Measurements from ENCODE around the gene DCAF17.
"Not testable (repeated sequence)": the region's sequence is repeated elsewhere in the genome, so short reads cannot be mapped to it uniquely, and the experiment has no call there.

The DCAF17 gene

DNA sequence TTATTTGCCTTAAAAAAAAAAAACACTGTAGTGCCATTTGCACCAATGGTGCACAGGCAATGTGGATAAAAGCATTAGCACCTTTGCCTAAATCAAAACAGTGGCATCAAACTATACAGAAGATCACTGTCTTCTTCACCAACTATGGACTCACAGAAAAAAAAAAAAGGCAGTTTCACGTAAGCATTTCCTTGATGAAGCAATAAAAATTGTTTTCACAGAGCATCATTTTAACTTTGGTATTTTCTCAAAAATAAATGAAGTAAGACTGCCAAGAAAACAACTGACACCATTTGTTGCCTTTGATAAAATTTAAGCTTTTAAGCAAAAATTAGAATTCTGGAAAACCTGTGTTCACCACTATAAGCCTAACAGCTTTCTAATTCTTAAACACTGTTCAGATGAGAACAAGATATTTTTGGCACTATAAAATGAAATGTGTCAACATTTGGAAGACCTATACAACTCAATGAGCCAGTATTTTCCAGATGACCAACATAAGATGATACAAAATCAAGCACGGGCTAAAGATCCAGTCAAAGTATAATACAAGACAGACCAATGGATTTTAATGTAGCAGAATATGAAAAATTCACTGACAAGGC, 21.4 kb upstream of the DCAF17 start:
- Histone ChIP-seq H3K36me3 (ENCODE audit: insufficient read depth, low read length) (no peaks in the 10 kb centered on the region), H3K9ac (ENCODE audit: low read depth, low read length) (no peak overlapping the region), H3K4me2 (ENCODE audit: insufficient read depth, low read length) (no peak overlapping the region), H3K4me1 (ENCODE audit: insufficient read depth, low read length) (0 out of 2 replicates have a peak, but pooled peaks cover 3% of the 10 kb centered on the region), H3K27ac (ENCODE audit: low read length) (no peak overlapping the region), H3K27me3 (ENCODE audit: insufficient read depth, low read length, poor library complexity) (no peaks in the 10 kb centered on the region), H3K9me3 (ENCODE audit: insufficient read depth, low read length, severe bottlenecking) (no peaks in the 10 kb centered on the region), H3K79me2 (ENCODE audit: insufficient read depth, low read length) (peaks cover 2% of the 10 kb centered on the region; the same call in 1 of the 2 replicates), H4K20me1 (ENCODE audit: insufficient read depth, low read length) (no peaks in the 10 kb centered on the region), H2AFZ (ENCODE audit: low read depth, low read length) (no peak overlapping the region), H3K4me3 (ENCODE audit: low read depth in 1 of 2, low read length in 2 of 2) (no peak overlapping the region)
- no peak for ATAC-seq (ENCODE audit: insufficient read depth, low read depth)
- TF ChIP-seq EZH2 (IDR thresholded peaks at IDR 0.05; ENCODE audit: borderline replicate concordance, low read depth, low read length, severe bottlenecking), result no peak
- TF ChIP-seq, protein P1, sequence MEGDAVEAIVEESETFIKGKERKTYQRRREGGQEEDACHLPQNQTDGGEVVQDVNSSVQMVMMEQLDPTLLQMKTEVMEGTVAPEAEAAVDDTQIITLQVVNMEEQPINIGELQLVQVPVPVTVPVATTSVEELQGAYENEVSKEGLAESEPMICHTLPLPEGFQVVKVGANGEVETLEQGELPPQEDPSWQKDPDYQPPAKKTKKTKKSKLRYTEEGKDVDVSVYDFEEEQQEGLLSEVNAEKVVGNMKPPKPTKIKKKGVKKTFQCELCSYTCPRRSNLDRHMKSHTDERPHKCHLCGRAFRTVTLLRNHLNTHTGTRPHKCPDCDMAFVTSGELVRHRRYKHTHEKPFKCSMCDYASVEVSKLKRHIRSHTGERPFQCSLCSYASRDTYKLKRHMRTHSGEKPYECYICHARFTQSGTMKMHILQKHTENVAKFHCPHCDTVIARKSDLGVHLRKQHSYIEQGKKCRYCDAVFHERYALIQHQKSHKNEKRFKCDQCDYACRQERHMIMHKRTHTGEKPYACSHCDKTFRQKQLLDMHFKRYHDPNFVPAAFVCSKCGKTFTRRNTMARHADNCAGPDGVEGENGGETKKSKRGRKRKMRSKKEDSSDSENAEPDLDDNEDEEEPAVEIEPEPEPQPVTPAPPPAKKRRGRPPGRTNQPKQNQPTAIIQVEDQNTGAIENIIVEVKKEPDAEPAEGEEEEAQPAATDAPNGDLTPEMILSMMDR (IDR thresholded peaks at IDR 0.05; ENCODE audit: borderline replicate concordance, extremely low read depth, low read length, poor library complexity, severe bottlenecking), result no peak
- DNase-seq, result no peak

DNA sequence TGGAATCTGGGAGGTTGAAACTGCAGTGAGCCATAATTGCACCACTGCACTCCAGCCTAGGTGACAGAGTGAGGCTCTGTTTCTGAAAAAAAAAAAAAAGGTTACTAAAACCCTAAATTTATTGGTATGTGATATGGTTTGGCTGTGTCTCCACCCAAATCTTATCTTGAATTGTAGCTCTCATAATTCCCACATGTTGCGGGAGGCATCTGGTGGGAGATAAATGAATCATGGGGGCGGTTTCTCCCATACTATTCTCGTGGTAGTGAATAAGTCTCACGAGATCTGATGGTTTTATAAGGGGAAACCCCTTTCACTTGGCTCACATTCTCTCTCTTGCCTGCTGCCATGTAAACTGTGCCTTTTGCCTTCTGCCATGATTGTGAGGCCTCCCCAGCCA, 19.4 kb upstream of the DCAF17 start:
- H3K9me3 ChIP-seq (ENCODE audit: insufficient read depth, low read length, severe bottlenecking); ATAC-seq (ENCODE audit: insufficient read depth, low read depth); H3K9ac ChIP-seq (ENCODE audit: low read depth, low read length); H4K20me1 ChIP-seq (ENCODE audit: insufficient read depth, low read length); H3K4me1 ChIP-seq (ENCODE audit: insufficient read depth, low read length); H3K4me3 ChIP-seq (ENCODE audit: low read depth in 1 of 2, low read length in 2 of 2); H2AFZ ChIP-seq (ENCODE audit: low read depth, low read length); H3K36me3 ChIP-seq (ENCODE audit: insufficient read depth, low read length); H3K79me2 ChIP-seq (ENCODE audit: insufficient read depth, low read length); DNase-seq; H3K27ac ChIP-seq (ENCODE audit: low read length); H3K27me3 ChIP-seq (ENCODE audit: insufficient read depth, low read length, poor library complexity); H3K4me2 ChIP-seq (ENCODE audit: insufficient read depth, low read length): not testable (repeated sequence)

DNA sequence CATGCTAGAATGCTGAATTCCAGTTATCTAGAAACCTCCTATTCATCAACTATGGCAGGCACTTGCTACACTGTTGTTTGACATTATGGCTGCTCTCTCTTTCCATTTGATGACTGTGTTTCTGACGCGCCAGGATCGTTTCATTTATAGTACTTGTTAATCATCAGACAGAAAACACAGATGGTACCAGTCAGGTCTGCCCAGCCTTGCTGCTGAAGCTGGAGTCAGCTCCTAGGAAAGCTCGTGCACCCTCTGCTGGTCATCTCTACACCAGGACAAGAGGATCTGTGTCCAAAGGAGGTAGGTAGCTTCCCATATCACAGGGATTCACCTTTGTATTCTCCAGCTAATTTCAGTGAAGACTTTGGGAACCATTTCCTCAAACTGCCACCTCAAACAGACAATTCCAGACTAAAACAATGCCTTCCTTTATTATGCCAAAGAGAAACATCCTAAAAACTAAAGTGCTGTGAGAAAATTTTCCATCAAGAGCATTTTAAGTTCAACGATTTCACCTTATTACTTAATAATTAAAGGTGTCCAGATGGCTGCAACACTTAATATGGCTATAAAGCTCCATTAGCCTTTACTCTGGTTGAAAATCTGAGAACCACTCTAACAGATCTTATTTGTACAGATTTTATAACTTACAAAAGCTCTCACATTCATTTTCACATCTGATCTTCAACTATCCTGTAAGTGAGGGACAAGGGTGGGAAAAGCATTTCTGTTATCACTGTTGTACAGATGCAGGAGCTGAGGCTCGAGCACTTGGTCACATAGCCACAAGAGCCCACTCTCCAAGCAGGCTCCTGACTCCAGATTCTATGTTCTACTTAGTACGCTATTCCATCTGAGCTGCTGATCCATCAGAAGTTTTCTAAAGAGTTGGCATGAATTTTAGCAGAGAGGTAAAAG, 17.8 kb upstream of the DCAF17 start:
- ATAC-seq (ENCODE audit: insufficient read depth, low read depth), result peak; percentile 78
- Histone ChIP-seq H3K36me3 (ENCODE audit: insufficient read depth, low read length) (no peaks in the 10 kb centered on the region), H3K27ac (ENCODE audit: low read length) (no peak overlapping the region), H3K27me3 (ENCODE audit: insufficient read depth, low read length, poor library complexity) (no peaks in the 10 kb centered on the region), H3K9me3 (ENCODE audit: insufficient read depth, low read length, severe bottlenecking) (no peaks in the 10 kb centered on the region), H3K4me1 (ENCODE audit: insufficient read depth, low read length) (0 out of 2 replicates have a peak, but pooled peaks cover under 1% of the 10 kb centered on the region), H3K4me2 (ENCODE audit: insufficient read depth, low read length) (no peak overlapping the region), H3K79me2 (ENCODE audit: insufficient read depth, low read length) (peaks cover 2% of the 10 kb centered on the region; the same call in 1 of the 2 replicates), H3K9ac (ENCODE audit: low read depth, low read length) (no peak overlapping the region), H4K20me1 (ENCODE audit: insufficient read depth, low read length) (no peaks in the 10 kb centered on the region), H2AFZ (ENCODE audit: low read depth, low read length) (no peak overlapping the region), H3K4me3 (ENCODE audit: low read depth in 1 of 2, low read length in 2 of 2) (no peak overlapping the region)
- TF ChIP-seq, protein P1 (IDR thresholded peaks at IDR 0.05; ENCODE audit: borderline replicate concordance, extremely low read depth, low read length, poor library complexity, severe bottlenecking), result peak; percentile 68
- no peak for TF ChIP-seq EZH2 (IDR thresholded peaks at IDR 0.05; ENCODE audit: borderline replicate concordance, low read depth, low read length, severe bottlenecking)
- peak; percentile 51 for DNase-seq

DNA sequence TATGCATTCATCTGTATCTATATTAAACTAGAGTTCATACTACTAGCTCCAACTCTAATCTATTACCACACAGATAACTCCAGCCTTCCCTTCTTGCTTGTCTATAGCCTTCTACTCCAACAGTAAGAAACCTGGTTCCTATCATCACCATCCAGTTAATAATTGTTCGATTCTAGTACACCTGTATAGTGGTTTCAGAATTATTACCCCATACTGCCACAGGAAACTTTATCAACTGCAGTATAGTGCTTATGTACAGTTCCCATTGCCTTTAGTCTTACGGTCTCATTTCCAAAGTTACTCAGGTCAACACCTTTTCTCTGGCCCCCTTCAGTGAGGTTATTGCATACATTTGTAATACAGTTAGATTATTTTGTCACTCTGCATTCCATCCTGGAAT, 14.7 kb upstream of the DCAF17 start:
- no peaks in the 10 kb centered on the region for H4K20me1 ChIP-seq (ENCODE audit: insufficient read depth, low read length)
- no peaks in the 10 kb centered on the region for H3K36me3 ChIP-seq (ENCODE audit: insufficient read depth, low read length)
- H2AFZ ChIP-seq (ENCODE audit: low read depth, low read length), result no peak overlapping the region
- no peaks in the 10 kb centered on the region for H3K27me3 ChIP-seq (ENCODE audit: insufficient read depth, low read length, poor library complexity)
- no peak overlapping the region for H3K9ac ChIP-seq (ENCODE audit: low read depth, low read length)
- no peak overlapping the region for H3K4me3 ChIP-seq (ENCODE audit: low read depth in 1 of 2, low read length in 2 of 2)
- no peak for TF ChIP-seq EZH2 (IDR thresholded peaks at IDR 0.05; ENCODE audit: borderline replicate concordance, low read depth, low read length, severe bottlenecking)
- TF ChIP-seq, protein P1 (IDR thresholded peaks at IDR 0.05; ENCODE audit: borderline replicate concordance, extremely low read depth, low read length, poor library complexity, severe bottlenecking), result no peak
- peaks cover 2% of the 10 kb centered on the region; the same call in 1 of the 2 replicates for H3K79me2 ChIP-seq (ENCODE audit: insufficient read depth, low read length)
- no peak overlapping the region for H3K27ac ChIP-seq (ENCODE audit: low read length)
- ATAC-seq (ENCODE audit: insufficient read depth, low read depth) (no peak), DNase-seq (no peak)
- H3K4me2 ChIP-seq (ENCODE audit: insufficient read depth, low read length), result no peak overlapping the region
- H3K4me1 ChIP-seq (ENCODE audit: insufficient read depth, low read length), result no peaks in the 10 kb centered on the region
- peaks cover 16% of the 10 kb centered on the region for H3K9me3 ChIP-seq (ENCODE audit: insufficient read depth, low read length, severe bottlenecking)

Measured in DND-41 (cell line).